Measurements from ENCODE around the gene FKBP4. TPM values are rescaled to one million over a fixed set of nuclear protein-coding genes. Genes with fewer than 3 reads are reported as not detected.
"Not testable (repeated sequence)": the region's sequence is repeated elsewhere in the genome, so short reads cannot be mapped to it uniquely, and the experiment has no call there.

FKBP4 gene
- total RNA-seq, 2 donors from 2014 or later: 25.6 to 29.2 TPM

- Histone ChIP-seq H3K27me3 (no peaks in the 10 kb centered on the region), H3K27ac (no peak overlapping the region), H3K4me1 (no peaks in the 10 kb centered on the region), H3K36me3 (no peaks in the 10 kb centered on the region), H3K4me3 (no peak overlapping the region), H3K9me3 (no peaks in the 10 kb centered on the region)
- TF ChIP-seq, protein P1, sequence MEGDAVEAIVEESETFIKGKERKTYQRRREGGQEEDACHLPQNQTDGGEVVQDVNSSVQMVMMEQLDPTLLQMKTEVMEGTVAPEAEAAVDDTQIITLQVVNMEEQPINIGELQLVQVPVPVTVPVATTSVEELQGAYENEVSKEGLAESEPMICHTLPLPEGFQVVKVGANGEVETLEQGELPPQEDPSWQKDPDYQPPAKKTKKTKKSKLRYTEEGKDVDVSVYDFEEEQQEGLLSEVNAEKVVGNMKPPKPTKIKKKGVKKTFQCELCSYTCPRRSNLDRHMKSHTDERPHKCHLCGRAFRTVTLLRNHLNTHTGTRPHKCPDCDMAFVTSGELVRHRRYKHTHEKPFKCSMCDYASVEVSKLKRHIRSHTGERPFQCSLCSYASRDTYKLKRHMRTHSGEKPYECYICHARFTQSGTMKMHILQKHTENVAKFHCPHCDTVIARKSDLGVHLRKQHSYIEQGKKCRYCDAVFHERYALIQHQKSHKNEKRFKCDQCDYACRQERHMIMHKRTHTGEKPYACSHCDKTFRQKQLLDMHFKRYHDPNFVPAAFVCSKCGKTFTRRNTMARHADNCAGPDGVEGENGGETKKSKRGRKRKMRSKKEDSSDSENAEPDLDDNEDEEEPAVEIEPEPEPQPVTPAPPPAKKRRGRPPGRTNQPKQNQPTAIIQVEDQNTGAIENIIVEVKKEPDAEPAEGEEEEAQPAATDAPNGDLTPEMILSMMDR (IDR thresholded peaks at IDR 0.05): no peak
- no peak for DNase-seq (ENCODE audit: low spot score)
Measured at GRCh38 chr12:2765052-2765451, 29.7 kb upstream of the FKBP4 start.

GRCh38 chr12:2765608-2766007 lies 29.2 kb upstream of the FKBP4 start:
- H3K4me3 ChIP-seq: no peak overlapping the region
- H3K9me3 ChIP-seq: no peaks in the 10 kb centered on the region
- TF ChIP-seq, protein P1 (IDR thresholded peaks at IDR 0.05): no peak
- no peaks in the 10 kb centered on the region for H3K27me3 ChIP-seq
- no peak overlapping the region for H3K27ac ChIP-seq
- H3K4me1 ChIP-seq: no peaks in the 10 kb centered on the region
- no peaks in the 10 kb centered on the region for H3K36me3 ChIP-seq
- no peak for DNase-seq (ENCODE audit: low spot score)

GRCh38 chr12:2768224-2768961 lies 26.4 kb upstream of the FKBP4 start:
- Histone ChIP-seq H3K9me3 (no peaks in the 10 kb centered on the region), H3K4me3 (no peak overlapping the region), H3K27me3 (no peaks in the 10 kb centered on the region), H3K4me1 (no peaks in the 10 kb centered on the region), H3K27ac (no peak overlapping the region), H3K36me3 (no peaks in the 10 kb centered on the region)
- DNase-seq (ENCODE audit: low spot score): no peak
- TF ChIP-seq, protein P1 (IDR thresholded peaks at IDR 0.05): no peak

DNA sequence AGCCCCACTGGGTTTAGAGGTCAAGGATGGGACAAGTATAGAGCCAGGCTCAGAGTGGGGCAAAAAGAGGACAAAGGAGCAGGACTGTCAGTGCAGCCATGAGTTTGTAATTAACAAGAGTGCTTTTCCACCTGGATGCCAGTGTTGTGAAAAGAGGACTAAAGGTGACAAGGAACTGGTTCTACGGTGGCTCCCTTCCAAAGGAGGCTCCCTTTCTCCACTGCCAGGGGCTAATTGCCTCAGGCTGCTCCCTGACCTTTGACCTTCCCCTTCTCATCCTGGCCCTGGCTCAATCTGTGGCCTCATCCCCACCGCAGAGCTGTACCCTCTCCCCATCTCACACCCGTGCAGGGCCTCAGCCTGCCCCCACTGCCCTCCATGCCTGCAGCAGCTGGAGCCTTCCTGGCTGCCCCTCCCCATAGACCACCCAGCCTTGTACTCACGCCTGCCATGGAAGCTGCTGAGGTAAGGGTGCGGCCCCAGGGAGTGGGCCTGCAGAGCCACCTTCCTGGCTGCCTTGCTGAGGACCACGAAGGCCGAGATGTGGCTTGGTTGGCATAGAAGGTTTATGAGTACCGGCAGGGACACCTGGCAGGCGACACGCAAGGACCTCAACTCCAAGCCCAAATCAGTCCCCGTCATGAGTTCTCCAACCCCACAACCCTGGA lies 24.8 kb upstream of the FKBP4 start:
- Histone ChIP-seq H3K9me3 (no peaks in the 10 kb centered on the region), H3K4me1 (no peaks in the 10 kb centered on the region), H3K27ac (no peak overlapping the region), H3K36me3 (no peaks in the 10 kb centered on the region), H3K27me3 (no peaks in the 10 kb centered on the region), H3K4me3 (no peak overlapping the region)
- DNase-seq (ENCODE audit: low spot score): no peak
- TF ChIP-seq, protein P1 (IDR thresholded peaks at IDR 0.05): no peak

GRCh38 chr12:2770544-2770943 lies 24.2 kb upstream of the FKBP4 start:
- H3K4me3 ChIP-seq; H3K36me3 ChIP-seq; H3K27ac ChIP-seq; H3K4me1 ChIP-seq; DNase-seq (ENCODE audit: low spot score); H3K27me3 ChIP-seq; H3K9me3 ChIP-seq: not testable (repeated sequence)

DNA sequence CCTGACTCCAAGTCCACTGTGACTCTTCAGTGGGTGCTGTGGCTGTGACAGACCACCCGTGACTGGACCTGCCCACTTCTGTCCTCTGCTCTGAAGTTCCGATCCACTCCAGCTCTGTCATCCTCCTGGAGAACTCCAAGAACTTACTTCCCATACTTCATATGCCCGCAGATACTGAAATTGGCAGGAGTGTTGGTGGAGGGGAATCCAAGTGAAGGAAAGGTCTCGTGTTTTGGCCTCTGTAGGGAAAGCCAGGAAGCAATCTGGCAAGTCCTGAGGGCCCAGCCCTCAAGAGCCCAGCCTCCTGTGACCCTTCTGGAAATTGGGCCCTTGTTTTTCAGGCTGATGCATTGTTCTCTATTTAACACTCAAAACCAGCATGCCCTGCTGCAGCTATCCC lies 22.4 kb upstream of the FKBP4 start:
- H3K4me3 ChIP-seq: no peak overlapping the region
- TF ChIP-seq, protein P1 (IDR thresholded peaks at IDR 0.05): no peak
- H3K27ac ChIP-seq: no peak overlapping the region
- peaks cover 0 to 7% of the 10 kb centered on the region in 2 donors for H3K4me1 ChIP-seq
- H3K36me3 ChIP-seq: no peaks in the 10 kb centered on the region
- DNase-seq (ENCODE audit: low spot score): no peak
- no peaks in the 10 kb centered on the region for H3K9me3 ChIP-seq
- no peaks in the 10 kb centered on the region for H3K27me3 ChIP-seq
